Measurements from ENCODE around the gene AKAP5.

AKAP5 gene

GRCh38 chr14:64465191-64465822 is at the start of gene AKAP5:
TSS of gene AKAP5 (plus strand) at chr14:64465499. CDS start at chr14:64468395, 2,896 bp downstream.
- H3K27me3 Mint-ChIP-seq = no peaks in the 10 kb centered on the region
- peak; percentile 88 for ATAC-seq
- peaks cover 11% of the 10 kb centered on the region for H3K36me3 Mint-ChIP-seq
- peaks cover 67% of the 10 kb centered on the region for H3K4me1 Mint-ChIP-seq
- H3K27ac Mint-ChIP-seq = peak within 1 kb of the TSS; percentile 80
- H3K4me3 Mint-ChIP-seq = peak within 1 kb of the TSS; percentile 81
- H3K9me3 Mint-ChIP-seq = no peaks in the 10 kb centered on the region

GRCh38 chr14:64416348-64416932 is 48.9 kb upstream of the AKAP5 start:
- Mint-ChIP-seq H3K4me1 (no peaks in the 10 kb centered on the region), H3K9me3 (no peaks in the 10 kb centered on the region), H3K27ac (peak overlapping the region; percentile 17), H3K4me3 (no peak overlapping the region), H3K27me3 (no peaks in the 10 kb centered on the region), H3K36me3 (peaks cover 58% of the 10 kb centered on the region)
- ATAC-seq = no peak

GRCh38 chr14:64417055-64417770 is 48.1 kb upstream of the AKAP5 start:
- no peaks in the 10 kb centered on the region for H3K9me3 Mint-ChIP-seq
- no peak overlapping the region for H3K27ac Mint-ChIP-seq
- no peaks in the 10 kb centered on the region for H3K27me3 Mint-ChIP-seq
- no peaks in the 10 kb centered on the region for H3K4me1 Mint-ChIP-seq
- H3K36me3 Mint-ChIP-seq = peaks cover 51% of the 10 kb centered on the region
- no peak for ATAC-seq
- no peak overlapping the region for H3K4me3 Mint-ChIP-seq

- no peaks in the 10 kb centered on the region for H3K9me3 Mint-ChIP-seq
- no peak for ATAC-seq
- peaks cover 48% of the 10 kb centered on the region for H3K36me3 Mint-ChIP-seq
- H3K4me3 Mint-ChIP-seq = no peak overlapping the region
- no peak overlapping the region for H3K27ac Mint-ChIP-seq
- no peaks in the 10 kb centered on the region for H3K4me1 Mint-ChIP-seq
- H3K27me3 Mint-ChIP-seq = no peaks in the 10 kb centered on the region
These were observed 47.6 kb upstream of the AKAP5 start for GRCh38 chr14:64417771-64418125.

- no peak for ATAC-seq
These were observed 46.3 kb upstream of the AKAP5 start for GRCh38 chr14:64419003-64419402.

GRCh38 chr14:64421166-64421565 is 44.1 kb upstream of the AKAP5 start:
- no peak overlapping the region for H3K27ac Mint-ChIP-seq
- no peaks in the 10 kb centered on the region for H3K27me3 Mint-ChIP-seq
- peaks cover 53% of the 10 kb centered on the region for H3K36me3 Mint-ChIP-seq

More at GRCh38 chr14:64419003-64419402, 46.3 kb upstream of the AKAP5 start:
- no peaks in the 10 kb centered on the region for H3K4me1 Mint-ChIP-seq
- H3K27me3 Mint-ChIP-seq = no peaks in the 10 kb centered on the region
- peaks cover 46% of the 10 kb centered on the region for H3K36me3 Mint-ChIP-seq
- no peak overlapping the region for H3K27ac Mint-ChIP-seq
- H3K9me3 Mint-ChIP-seq = no peaks in the 10 kb centered on the region
- no peak overlapping the region for H3K4me3 Mint-ChIP-seq

GRCh38 chr14:64422005-64422404 is 43.3 kb upstream of the AKAP5 start:
- no peak overlapping the region for H3K27ac Mint-ChIP-seq
- no peaks in the 10 kb centered on the region for H3K4me1 Mint-ChIP-seq
- H3K4me3 Mint-ChIP-seq = no peak overlapping the region
- H3K27me3 Mint-ChIP-seq = no peaks in the 10 kb centered on the region
- no peaks in the 10 kb centered on the region for H3K9me3 Mint-ChIP-seq
- ATAC-seq = no peak
- peaks cover 60% of the 10 kb centered on the region for H3K36me3 Mint-ChIP-seq

More at GRCh38 chr14:64421166-64421565, 44.1 kb upstream of the AKAP5 start:
- ATAC-seq = no peak
- Mint-ChIP-seq H3K9me3 (no peaks in the 10 kb centered on the region), H3K4me3 (no peak overlapping the region), H3K4me1 (no peaks in the 10 kb centered on the region)

GRCh38 chr14:64422756-64423155 is 42.5 kb upstream of the AKAP5 start:
- Mint-ChIP-seq H3K27ac (no peak overlapping the region), H3K4me3 (no peak overlapping the region), H3K27me3 (no peaks in the 10 kb centered on the region), H3K9me3 (no peaks in the 10 kb centered on the region), H3K4me1 (no peaks in the 10 kb centered on the region), H3K36me3 (peaks cover 58% of the 10 kb centered on the region)
- no peak for ATAC-seq

GRCh38 chr14:64423987-64424386 is 41.3 kb upstream of the AKAP5 start:
- H3K4me1 Mint-ChIP-seq = no peaks in the 10 kb centered on the region
- H3K27me3 Mint-ChIP-seq = no peaks in the 10 kb centered on the region
- H3K9me3 Mint-ChIP-seq = no peaks in the 10 kb centered on the region
- H3K36me3 Mint-ChIP-seq = peaks cover 59% of the 10 kb centered on the region
- H3K27ac Mint-ChIP-seq = no peak overlapping the region
- ATAC-seq = no peak
- H3K4me3 Mint-ChIP-seq = no peak overlapping the region

- no peak for ATAC-seq
- Mint-ChIP-seq H3K4me3 (no peak overlapping the region), H3K27ac (no peak overlapping the region), H3K4me1 (no peaks in the 10 kb centered on the region), H3K9me3 (no peaks in the 10 kb centered on the region), H3K36me3 (peaks cover 77% of the 10 kb centered on the region), H3K27me3 (no peaks in the 10 kb centered on the region)
These were observed 30.8 kb upstream of the AKAP5 start for GRCh38 chr14:64434528-64434927.

- no peak for ATAC-seq
- peak overlapping the region; percentile 48 for H3K27ac Mint-ChIP-seq
These were observed 27.0 kb upstream of the AKAP5 start for GRCh38 chr14:64438181-64438841.

GRCh38 chr14:64439141-64439540 is 26.2 kb upstream of the AKAP5 start:
- no peaks in the 10 kb centered on the region for H3K27me3 Mint-ChIP-seq
- peaks cover 9% of the 10 kb centered on the region for H3K4me1 Mint-ChIP-seq
- H3K27ac Mint-ChIP-seq = peak overlapping the region; percentile 48
- no peak overlapping the region for H3K4me3 Mint-ChIP-seq
- H3K9me3 Mint-ChIP-seq = peaks cover 3% of the 10 kb centered on the region
- ATAC-seq = no peak
- H3K36me3 Mint-ChIP-seq = peaks cover 84% of the 10 kb centered on the region

More at GRCh38 chr14:64438181-64438841, 27.0 kb upstream of the AKAP5 start:
- Mint-ChIP-seq H3K4me3 (no peak overlapping the region), H3K36me3 (peaks cover 80% of the 10 kb centered on the region), H3K27me3 (no peaks in the 10 kb centered on the region), H3K9me3 (no peaks in the 10 kb centered on the region), H3K4me1 (peaks cover 1% of the 10 kb centered on the region)

GRCh38 chr14:64440494-64440893 is 24.8 kb upstream of the AKAP5 start:
- ATAC-seq = no peak
- Mint-ChIP-seq H3K4me1 (peaks cover 23% of the 10 kb centered on the region), H3K36me3 (peaks cover 80% of the 10 kb centered on the region), H3K9me3 (peaks cover 5% of the 10 kb centered on the region), H3K27me3 (no peaks in the 10 kb centered on the region), H3K4me3 (no peak overlapping the region), H3K27ac (no peak overlapping the region)

- Mint-ChIP-seq H3K36me3 (peaks cover 60% of the 10 kb centered on the region), H3K4me3 (no peak overlapping the region), H3K27me3 (no peaks in the 10 kb centered on the region), H3K27ac (no peak overlapping the region), H3K9me3 (peaks cover 5% of the 10 kb centered on the region), H3K4me1 (peaks cover 31% of the 10 kb centered on the region)
- no peak for ATAC-seq
These were observed 22.9 kb upstream of the AKAP5 start for GRCh38 chr14:64442300-64442988.

GRCh38 chr14:64444140-64444539 is 21.2 kb upstream of the AKAP5 start:
- Mint-ChIP-seq H3K4me1 (peaks cover 37% of the 10 kb centered on the region), H3K36me3 (peaks cover 54% of the 10 kb centered on the region), H3K9me3 (peaks cover 5% of the 10 kb centered on the region), H3K27ac (peak overlapping the region; percentile 82), H3K4me3 (no peak overlapping the region), H3K27me3 (no peaks in the 10 kb centered on the region)
- ATAC-seq = peak; percentile 51

Measured in stimulated activated memory B cell treated with anti-CD40 and anti-IgM and Interleukin-4, amounts not matched to agents 10 μg/mL and 1 μg/mL and 100 μg/mL, for 72 hours (primary cell).